AG04450 (cell line): ENCODE data around the gene SIKE1. TPM values are rescaled to one million over a fixed set of nuclear protein-coding genes. Genes with fewer than 3 reads are reported as not detected.
"Not testable (repeated sequence)": the region's sequence is repeated elsewhere in the genome, so short reads cannot be mapped to it uniquely, and the experiment has no call there.

Source experiments
- CTCF ChIA-PET: fragments of 300-600, 350-600 bp; formaldehyde crosslinking; extraction: SDS; loops from one replicate; lab custom pipeline; 2022; ENCODE audit warnings: antibody characterized with exemption, inconsistent platforms; lab: Charles Lee
- POLR2A ChIA-PET: fragments of 350-600 bp; formaldehyde crosslinking; extraction: SDS; loops from one replicate; lab custom pipeline; 2021; ENCODE audit warnings: antibody characterized with exemption, inconsistent platforms; lab: Yijun Ruan, JAX
- DNase-seq: peaks from one replicate; pipeline ENCODE4 v3.0.0-alpha.2; 2011; ENCODE audit warnings: low read depth, low spot score
- H3K27ac ChIP-seq: one replicate; pipeline ENCODE4 v1.5.1; 2012; ENCODE audit warnings: low read depth, low read length, control low read depth
- H3K27me3 ChIP-seq: one replicate; pipeline ENCODE4 v1.6.0; 2012; ENCODE audit warnings: low read length; ENCODE audit not compliant: control insufficient read depth, insufficient read depth
- H3K4me3 ChIP-seq: 2 replicates; pipeline ENCODE4 v1.5.1; 2011; ENCODE audit warnings: mild to moderate bottlenecking, low read depth, low read length, control low read depth
- H3K9me3 ChIP-seq: 2 replicates; pipeline ENCODE4 v1.5.1; 2012; ENCODE audit warnings: low read length; ENCODE audit not compliant: control insufficient read depth, insufficient read depth
- polyA minus RNA-seq: library from RNA; depleted of rRNA, polyadenylated mRNA; stranded (reverse); fragments of >200 nt; gene quantifications from 2 replicates; pipeline ENCODE4 v1.2.3, GENCODE V29; 2011; rRNA and poly(A)+ RNA removed
- polyA plus RNA-seq: library from polyadenylated mRNA; depleted of rRNA; stranded (reverse); fragments of >200 nt; gene quantifications from 2 replicates; pipeline ENCODE4 v1.2.3, GENCODE V29; 2011; rRNA removed
- TF ChIP-seq, protein P1 (sequence below): IDR thresholded peaks from 2 replicates; pipeline ENCODE4 v1.5.1; 2011; ENCODE audit warnings: low read depth, low read length, control low read depth, inconsistent platforms

SIKE1 gene
- polyA plus RNA-seq (34.7 and 58.5 TPM in 2 replicates), polyA minus RNA-seq (24.1 and 44.6 TPM in 2 replicates)

DNA sequence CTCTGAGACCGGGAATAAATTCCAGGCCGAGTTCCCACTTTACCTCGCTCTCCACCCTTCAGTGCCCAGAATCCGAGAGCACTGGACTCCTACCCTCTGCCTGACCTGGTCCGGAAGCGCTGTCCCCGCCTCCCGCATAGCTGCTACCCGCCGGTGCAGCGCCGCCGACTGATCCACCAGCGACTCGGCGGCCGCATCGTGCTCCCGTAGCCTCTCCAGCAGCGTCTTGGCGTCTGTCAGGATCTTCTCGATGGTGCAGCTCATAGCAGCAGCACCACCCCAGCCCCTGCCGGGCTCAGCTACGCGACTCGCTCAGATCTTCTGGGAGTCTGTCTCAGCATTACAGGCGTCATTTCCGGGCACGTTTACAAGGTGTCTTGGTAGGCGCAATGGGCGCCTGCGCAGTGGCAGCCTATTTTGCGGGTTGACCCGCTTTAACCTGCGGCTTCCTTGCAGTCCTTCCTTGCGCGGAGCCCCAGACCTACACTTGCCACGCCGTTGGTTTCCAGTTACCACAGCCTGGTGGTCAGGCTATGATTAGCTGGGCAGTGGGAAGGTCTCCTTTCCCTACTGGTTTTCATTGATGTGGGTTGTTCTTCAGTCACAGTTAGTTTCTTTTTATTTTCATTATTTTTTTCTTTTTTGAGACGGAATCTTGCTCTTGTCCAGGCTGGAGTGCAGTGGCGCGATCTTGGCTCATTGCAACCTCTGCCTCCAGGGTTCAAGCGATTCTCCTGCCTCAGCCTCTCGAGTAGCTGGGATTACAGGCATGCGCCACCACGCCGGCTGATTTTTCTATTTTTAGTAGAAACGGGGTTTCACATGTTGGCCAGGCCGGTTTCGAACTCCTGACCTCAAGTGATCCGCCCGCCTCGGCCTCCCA is at the start of gene SIKE1:
Gene SIKE1 (minus strand): TSS at position 342 of the 883 bp plus-strand sequence. CDS start 78 bp downstream, at position 264.
- Histone ChIP-seq H3K4me3 (peak within 1 kb of the TSS; percentile 93), H3K9me3 (no peaks in the 10 kb centered on the region; the same call in 1 of the 2 replicates), H3K27ac (peak within 1 kb of the TSS; percentile 95), H3K27me3 (no peaks in the 10 kb centered on the region)
- peak; percentile 85 for DNase-seq
- ChIA-PET POLR2A (interaction anchor here (0.6 to 1.2 kb wide), 3 partner anchors 23 to 1232 kb away, joined by 4 to 6 read pairs (median 5); partner anchors contain the start of gene CSDE1), CTCF (interaction anchor here (0.7 kb wide), 1 partner anchor 791 kb away, joined by 3 read pairs; no protein-coding TSS in a partner anchor)
- TF ChIP-seq, protein P1, sequence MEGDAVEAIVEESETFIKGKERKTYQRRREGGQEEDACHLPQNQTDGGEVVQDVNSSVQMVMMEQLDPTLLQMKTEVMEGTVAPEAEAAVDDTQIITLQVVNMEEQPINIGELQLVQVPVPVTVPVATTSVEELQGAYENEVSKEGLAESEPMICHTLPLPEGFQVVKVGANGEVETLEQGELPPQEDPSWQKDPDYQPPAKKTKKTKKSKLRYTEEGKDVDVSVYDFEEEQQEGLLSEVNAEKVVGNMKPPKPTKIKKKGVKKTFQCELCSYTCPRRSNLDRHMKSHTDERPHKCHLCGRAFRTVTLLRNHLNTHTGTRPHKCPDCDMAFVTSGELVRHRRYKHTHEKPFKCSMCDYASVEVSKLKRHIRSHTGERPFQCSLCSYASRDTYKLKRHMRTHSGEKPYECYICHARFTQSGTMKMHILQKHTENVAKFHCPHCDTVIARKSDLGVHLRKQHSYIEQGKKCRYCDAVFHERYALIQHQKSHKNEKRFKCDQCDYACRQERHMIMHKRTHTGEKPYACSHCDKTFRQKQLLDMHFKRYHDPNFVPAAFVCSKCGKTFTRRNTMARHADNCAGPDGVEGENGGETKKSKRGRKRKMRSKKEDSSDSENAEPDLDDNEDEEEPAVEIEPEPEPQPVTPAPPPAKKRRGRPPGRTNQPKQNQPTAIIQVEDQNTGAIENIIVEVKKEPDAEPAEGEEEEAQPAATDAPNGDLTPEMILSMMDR = no peak

DNA sequence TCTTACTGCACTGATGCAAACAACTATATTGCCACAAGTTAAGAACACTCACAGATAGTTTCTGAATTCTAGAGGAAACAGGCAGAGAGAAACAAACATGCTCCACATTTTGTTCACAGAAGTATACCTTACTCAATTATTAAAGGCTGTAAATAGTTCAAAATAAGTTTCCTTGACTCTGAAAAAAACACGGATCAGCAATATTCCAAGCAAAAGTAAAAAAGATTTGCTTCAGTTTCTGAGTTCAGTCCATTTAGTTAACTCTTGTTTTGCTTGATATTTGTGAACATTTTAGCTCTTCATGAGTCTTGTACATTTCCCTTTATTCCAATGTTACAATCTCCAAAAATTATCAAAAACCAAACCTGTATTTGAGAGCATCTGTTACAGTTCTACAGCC is 49.6 kb upstream of the SIKE1 start:
- CTCF ChIA-PET, POLR2A ChIA-PET, H3K4me3 ChIP-seq, H3K27me3 ChIP-seq, DNase-seq, H3K9me3 ChIP-seq, H3K27ac ChIP-seq: not testable (repeated sequence)

DNA sequence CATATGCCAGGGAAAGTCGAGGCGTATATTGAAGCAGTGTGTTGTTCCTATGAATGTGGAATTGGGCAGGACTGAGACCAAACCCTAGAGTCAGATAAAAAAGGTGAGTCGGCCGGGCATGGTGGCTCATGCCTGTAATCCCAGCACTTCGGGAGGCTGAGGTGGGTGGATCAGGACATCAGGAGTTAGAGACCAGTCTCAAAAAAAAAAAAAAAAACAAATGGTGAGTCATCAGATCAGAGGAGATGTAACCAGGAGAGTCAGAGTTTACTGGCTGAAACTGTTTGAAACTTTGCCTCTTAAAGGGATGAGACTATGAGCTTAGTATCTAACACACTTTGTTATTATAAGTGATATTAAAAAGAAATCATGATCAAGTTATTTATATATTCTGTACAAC is 47.8 kb upstream of the SIKE1 start:
- H3K9me3 ChIP-seq = no peaks in the 10 kb centered on the region
- TF ChIP-seq, protein P1 = no peak
- H3K27ac ChIP-seq = no peak overlapping the region
- H3K4me3 ChIP-seq = no peak overlapping the region
- ChIA-PET POLR2A (no interaction called here), CTCF (no interaction called here)
- H3K27me3 ChIP-seq = no peaks in the 10 kb centered on the region
- DNase-seq = no peak

DNA sequence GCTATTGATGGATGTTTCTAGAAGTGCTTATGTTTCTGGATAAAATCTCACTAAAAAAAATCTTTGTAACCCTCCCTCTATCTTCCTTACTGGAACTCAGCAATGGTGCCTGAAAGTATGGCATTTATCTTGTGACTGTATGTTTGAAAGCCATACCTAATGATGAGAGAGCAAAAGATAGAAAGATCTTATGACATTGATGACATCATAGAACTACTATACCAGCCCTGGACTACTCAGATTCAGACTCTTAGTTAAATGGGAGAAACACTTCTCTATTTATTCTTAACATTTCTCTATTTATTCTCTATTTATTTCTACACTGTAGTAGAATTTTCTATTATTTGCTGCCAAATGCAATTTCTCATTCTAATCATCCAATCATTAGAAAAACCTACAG is 41.5 kb upstream of the SIKE1 start:
- TF ChIP-seq, protein P1 = no peak
- no peaks in the 10 kb centered on the region for H3K9me3 ChIP-seq
- ChIA-PET POLR2A (no interaction called here), CTCF (no interaction called here)
- no peak for DNase-seq
- no peak overlapping the region for H3K4me3 ChIP-seq
- H3K27ac ChIP-seq = no peak overlapping the region
- H3K27me3 ChIP-seq = no peaks in the 10 kb centered on the region

DNA sequence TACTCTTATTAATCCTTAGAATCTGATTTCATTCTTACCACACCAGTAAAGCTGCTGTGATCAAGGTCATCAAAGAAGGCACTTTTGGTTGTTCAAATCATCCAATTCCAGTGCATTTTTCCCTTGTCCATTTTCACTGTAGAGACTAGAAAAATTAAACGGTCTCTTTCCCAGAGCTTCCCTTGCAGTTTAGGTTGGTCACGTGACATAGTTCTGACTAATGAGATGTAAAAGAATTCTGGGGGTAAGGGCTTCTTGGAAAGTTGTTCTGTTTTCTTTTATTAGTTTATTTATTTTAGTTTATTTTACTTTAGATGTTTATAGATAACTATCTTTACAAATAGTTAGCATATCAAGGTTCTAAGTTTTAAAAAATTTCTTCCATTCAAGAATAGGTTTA is 39.9 kb upstream of the SIKE1 start:
- Histone ChIP-seq H3K9me3 (no peaks in the 10 kb centered on the region), H3K27me3 (no peaks in the 10 kb centered on the region), H3K4me3 (no peak overlapping the region), H3K27ac (no peak overlapping the region)
- no peak for DNase-seq
- ChIA-PET CTCF (interaction anchor here (1.2 kb wide), 1 partner anchor 20 kb away, joined by 6 read pairs; no protein-coding TSS in a partner anchor), POLR2A (no interaction called here)
- TF ChIP-seq, protein P1 = no peak
